Colonic mucosa (tissue), 4 donors: ENCODE measurements around the gene PRSS58. TPM values are rescaled to one million over a fixed set of nuclear protein-coding genes. Genes with fewer than 3 reads are reported as not detected.

Source experiments
- DNase-seq: peaks from one replicate; pipeline ENCODE4 v3.0.0-alpha.2; 2020
- H3K27ac ChIP-seq: fragments of 200-600 bp; one replicate; pipeline ENCODE4 v1.8.0; 2021
- H3K27me3 ChIP-seq: fragments of 200-600 bp; one replicate; pipeline ENCODE4 v1.8.0; 2021
- H3K36me3 ChIP-seq: fragments of 200-600 bp; one replicate; pipeline ENCODE4 v1.8.0; 2021
- H3K4me1 ChIP-seq: fragments of 200-600 bp; one replicate; pipeline ENCODE4 v1.8.0; 2021; ENCODE audit warnings: mild to moderate bottlenecking
- H3K4me3 ChIP-seq: fragments of 200-600 bp; one replicate; pipeline ENCODE4 v1.8.0; 2021
- H3K9ac ChIP-seq, 2 donors: one replicate each; pipeline ENCODE4 v1.7.0; 2013; ENCODE audit warnings: control low read depth in 2 of 2, low read depth in 2 of 2, low read length in 2 of 2
- H3K9me3 ChIP-seq: fragments of 200-600 bp; one replicate; pipeline ENCODE4 v1.8.0; 2021
- CTCF ChIP-seq: fragments of 200-600 bp; IDR thresholded peaks from one replicate; pipeline ENCODE4 v1.8.0; 2022; ENCODE audit warnings: antibody characterized with exemption, mild to moderate bottlenecking
- intact Hi-C: fragments of 100-400 bp; cut with DNase I; formaldehyde crosslinking; loops from one replicate; pipeline ENCODE4 v1.14.1; 2022
- total RNA-seq, 2 donors: library from RNA; stranded (reverse); fragmentation: NEBNext Ultra II Directional in 1 of 2; extraction: Animal tissue kit (Norgen Biotek cat#: 25700) in 1 of 2; gene quantifications; one replicate each; pipeline ENCODE4 v1.2.1, GENCODE V29; 2021
- donor health status: healthy.
- donor health status: DM: no; HTN: no; CAD: no.
- donor health status: DM: no; HTN: no; CAD: no.

PRSS58 gene
- total RNA-seq, 2 donors from 2014 or later = not detected

- no peak for DNase-seq
- H3K27me3 ChIP-seq = no peaks in the 10 kb centered on the region
- H3K9me3 ChIP-seq = no peaks in the 10 kb centered on the region
- H3K9ac ChIP-seq = no peak overlapping the region
- no peak for TF ChIP-seq CTCF
- H3K36me3 ChIP-seq = no peaks in the 10 kb centered on the region
- H3K4me1 ChIP-seq = no peaks in the 10 kb centered on the region
- H3K27ac ChIP-seq = no peak overlapping the region
- intact Hi-C loops = no loop called here
- no peak overlapping the region for H3K4me3 ChIP-seq
These were observed 7.9 kb downstream of the PRSS58 start for GRCh38 chr7:142249918-142250317.

GRCh38 chr7:142248166-142249160 lies 9.4 kb downstream of the PRSS58 start:
- no peak for DNase-seq
- H3K27me3 ChIP-seq = no peaks in the 10 kb centered on the region
- no peak for TF ChIP-seq CTCF
- no peak overlapping the region for H3K27ac ChIP-seq
- intact Hi-C loops = no loop called here
- no peak overlapping the region for H3K4me3 ChIP-seq
- H3K9ac ChIP-seq = no peak overlapping the region
- no peaks in the 10 kb centered on the region for H3K4me1 ChIP-seq
- H3K9me3 ChIP-seq = no peaks in the 10 kb centered on the region
- no peaks in the 10 kb centered on the region for H3K36me3 ChIP-seq

- H3K36me3 ChIP-seq = no peaks in the 10 kb centered on the region
- H3K9me3 ChIP-seq = no peaks in the 10 kb centered on the region
- H3K4me1 ChIP-seq = no peaks in the 10 kb centered on the region
- no peak overlapping the region for H3K9ac ChIP-seq
- H3K27me3 ChIP-seq = no peaks in the 10 kb centered on the region
- DNase-seq = no peak
- intact Hi-C loops = no loop called here
- H3K27ac ChIP-seq = no peak overlapping the region
- no peak overlapping the region for H3K4me3 ChIP-seq
- no peak for TF ChIP-seq CTCF
These were observed 14.0 kb downstream of the PRSS58 start for GRCh38 chr7:142243823-142244222.

GRCh38 chr7:142240546-142240945 lies 17.3 kb downstream of the PRSS58 start:
- Histone ChIP-seq H3K4me3 (no peak overlapping the region), H3K9me3 (no peaks in the 10 kb centered on the region), H3K36me3 (no peaks in the 10 kb centered on the region), H3K27ac (no peak overlapping the region), H3K4me1 (no peaks in the 10 kb centered on the region), H3K9ac (no peak overlapping the region), H3K27me3 (no peaks in the 10 kb centered on the region)
- TF ChIP-seq CTCF = no peak
- intact Hi-C loops = no loop called here
- DNase-seq = no peak

- intact Hi-C loops = no loop called here
- Histone ChIP-seq H3K9me3 (no peaks in the 10 kb centered on the region), H3K4me1 (no peaks in the 10 kb centered on the region), H3K27ac (no peak overlapping the region), H3K27me3 (no peaks in the 10 kb centered on the region), H3K9ac (no peak overlapping the region), H3K36me3 (no peaks in the 10 kb centered on the region), H3K4me3 (no peak overlapping the region)
- no peak for TF ChIP-seq CTCF
- DNase-seq = no peak
These were observed 26.1 kb downstream of the PRSS58 start for GRCh38 chr7:142231716-142232115.
